DOHH2 (cell line): ENCODE results near the gene MPPED1.

Experiments used
- EZH2phosphoT487 ChIP-seq: fragments of 200-600 bp; sonication (generic); IDR thresholded peaks from 2 replicates; pipeline ENCODE4 v1.6.1; 2017; ENCODE audit warnings: borderline replicate concordance, mild to moderate bottlenecking, antibody characterized with exemption, low read length, moderate library complexity, mixed read lengths
- TF ChIP-seq, protein P1 (sequence below): fragments of 200-600 bp; sonication (generic); IDR thresholded peaks from one replicate; pipeline ENCODE4 v1.5.1; 2014; ENCODE audit warnings: antibody characterized with exemption, mild to moderate bottlenecking, low read depth, low read length; ENCODE audit not compliant: poor library complexity, severe bottlenecking

DNA sequence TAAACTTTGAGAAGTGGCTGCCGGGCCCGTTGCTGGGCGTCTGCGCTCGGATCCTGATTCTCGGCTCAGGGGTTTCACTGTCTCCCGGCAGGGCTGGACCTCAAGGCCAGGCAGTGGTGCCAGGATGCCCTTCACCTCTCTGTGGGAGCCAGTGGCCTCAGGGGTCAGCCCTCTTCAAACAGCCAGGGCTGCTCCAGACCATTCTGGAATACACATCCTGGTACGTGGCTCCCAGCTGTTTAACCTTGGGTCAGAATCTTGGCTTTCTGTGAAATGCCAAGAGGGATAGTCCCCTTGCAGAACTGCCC is 70.5 kb downstream of the MPPED1 start:
- TF ChIP-seq, protein P1, sequence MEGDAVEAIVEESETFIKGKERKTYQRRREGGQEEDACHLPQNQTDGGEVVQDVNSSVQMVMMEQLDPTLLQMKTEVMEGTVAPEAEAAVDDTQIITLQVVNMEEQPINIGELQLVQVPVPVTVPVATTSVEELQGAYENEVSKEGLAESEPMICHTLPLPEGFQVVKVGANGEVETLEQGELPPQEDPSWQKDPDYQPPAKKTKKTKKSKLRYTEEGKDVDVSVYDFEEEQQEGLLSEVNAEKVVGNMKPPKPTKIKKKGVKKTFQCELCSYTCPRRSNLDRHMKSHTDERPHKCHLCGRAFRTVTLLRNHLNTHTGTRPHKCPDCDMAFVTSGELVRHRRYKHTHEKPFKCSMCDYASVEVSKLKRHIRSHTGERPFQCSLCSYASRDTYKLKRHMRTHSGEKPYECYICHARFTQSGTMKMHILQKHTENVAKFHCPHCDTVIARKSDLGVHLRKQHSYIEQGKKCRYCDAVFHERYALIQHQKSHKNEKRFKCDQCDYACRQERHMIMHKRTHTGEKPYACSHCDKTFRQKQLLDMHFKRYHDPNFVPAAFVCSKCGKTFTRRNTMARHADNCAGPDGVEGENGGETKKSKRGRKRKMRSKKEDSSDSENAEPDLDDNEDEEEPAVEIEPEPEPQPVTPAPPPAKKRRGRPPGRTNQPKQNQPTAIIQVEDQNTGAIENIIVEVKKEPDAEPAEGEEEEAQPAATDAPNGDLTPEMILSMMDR: no peak
- TF ChIP-seq EZH2phosphoT487: no peak
